Measurements from ENCODE around the gene NBR1. TPM values are rescaled to one million over a fixed set of nuclear protein-coding genes. Genes with fewer than 3 reads are reported as not detected.
"Not testable (repeated sequence)": the region's sequence is repeated elsewhere in the genome, so short reads cannot be mapped to it uniquely, and the experiment has no call there.

The NBR1 gene
- total and polyA plus RNA-seq, 12 donors = 28.5 to 120 (median 103) TPM

- WGBS, 2 donors = 92 to 97% methylated on average over 7 of the region's 7 CpGs
- DNase-seq (no peak), ATAC-seq (no peak)
- peaks cover 0 to 5% (median 0%) of the 10 kb centered on the region in 9 donors for H3K4me1 ChIP-seq
- no peaks in the 10 kb centered on the region for H3K27me3 ChIP-seq
- peaks cover 0 to 66% (median 0%) of the 10 kb centered on the region in 9 donors for H3K36me3 ChIP-seq
- intact Hi-C loops (cut with DNase I) = no loop called here
- no peak for TF ChIP-seq CTCF (IDR thresholded peaks at IDR 0.05)
- H3K9me3 ChIP-seq = no peaks in the 10 kb centered on the region
- no peak overlapping the region for H3K27ac ChIP-seq
- H3K4me3 ChIP-seq = no peak overlapping the region
These were observed 53.2 kb downstream of the NBR1 start for GRCh38 chr17:43224146-43224705.

DNA sequence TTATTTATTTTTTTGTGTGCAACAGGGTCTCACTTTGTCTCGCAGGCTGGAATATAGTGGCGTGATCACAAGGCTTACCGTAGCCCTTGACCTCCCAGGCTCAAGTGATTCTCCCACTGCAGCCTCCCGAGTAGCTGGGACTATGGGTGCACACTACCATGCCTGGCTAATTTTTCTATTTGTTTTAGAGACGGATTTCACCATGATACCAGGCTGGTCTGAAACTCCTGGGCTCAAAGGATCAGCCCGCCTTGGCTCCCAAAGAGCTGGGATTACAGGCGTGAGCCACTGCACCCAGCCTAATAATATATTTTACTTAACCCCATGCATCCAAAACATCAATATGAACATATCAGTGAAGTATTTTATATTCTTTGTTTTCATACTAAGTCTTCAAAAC lies 55.4 kb downstream of the NBR1 start:
- H3K4me1 ChIP-seq = no peaks in the 10 kb centered on the region
- H3K9me3 ChIP-seq = no peaks in the 10 kb centered on the region
- no peak overlapping the region for H3K4me3 ChIP-seq
- ATAC-seq = no peak
- intact Hi-C loops (cut with DNase I) = no loop called here
- no peak for TF ChIP-seq CTCF (IDR thresholded peaks at IDR 0.05)
- H3K36me3 ChIP-seq = peaks cover 0 to 53% (median 0%) of the 10 kb centered on the region in 9 donors
- H3K27me3 ChIP-seq = no peaks in the 10 kb centered on the region
- DNase-seq = no peak
- 93 to 94% methylated on average over 7 of the region's 7 CpGs for WGBS, 2 donors
- H3K27ac ChIP-seq = no peak overlapping the region

- ATAC-seq = peak in 3 of 8 donors; percentile 31 to 78 (median 34)
- WGBS, 2 donors = no CpG with 5 or more reads among the region's 7 CpGs
- intact Hi-C loops (cut with DNase I) = not testable (repeated sequence)
These were observed 57.2 kb downstream of the NBR1 start, which contains the start of gene CCDC200 for GRCh38 chr17:43228020-43228782. CCDC200 (minus strand) TSS chr17:43228623; CDS start chr17:43228554, 69 bp downstream.

DNA sequence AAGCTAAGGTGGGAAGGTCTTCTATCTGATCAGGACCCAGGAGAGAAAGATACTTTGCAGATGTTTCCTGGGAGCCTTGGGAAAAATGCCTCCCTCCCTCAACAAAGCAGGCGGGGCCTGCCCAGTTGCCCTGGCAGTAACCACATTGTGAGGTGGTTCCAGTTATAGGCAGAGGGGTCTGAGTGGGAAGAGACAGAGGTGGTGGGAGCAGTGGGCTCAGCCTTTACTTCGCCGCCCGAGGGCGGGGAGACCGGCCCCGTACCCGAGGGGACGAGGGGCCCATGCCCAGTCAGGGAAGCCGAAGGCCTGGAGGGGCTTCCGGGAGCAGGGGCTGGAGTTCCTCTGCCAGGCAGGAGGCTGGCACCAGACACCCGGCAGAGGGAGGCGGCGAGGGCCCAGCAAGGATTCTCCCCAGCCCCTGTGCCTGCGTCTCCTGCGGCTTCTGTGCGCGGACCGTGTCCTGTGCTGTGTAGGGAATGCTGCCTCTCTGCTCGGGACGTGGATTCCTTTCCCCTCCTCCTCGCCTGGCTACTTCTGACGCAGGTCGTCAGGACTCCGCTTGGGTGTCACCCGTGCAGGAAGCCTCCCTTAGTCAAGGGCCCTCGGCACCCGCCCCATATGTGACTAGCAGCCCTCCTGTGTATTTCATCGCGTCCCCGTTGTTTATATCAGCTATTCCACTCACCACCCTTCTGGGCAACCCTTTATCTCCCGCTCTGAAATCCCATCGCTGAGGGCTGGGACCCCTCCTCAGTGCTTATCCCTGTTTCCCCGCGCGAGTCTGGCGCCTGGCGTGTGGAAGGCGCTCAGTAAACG lies 60.4 kb downstream of the NBR1 start:
- WGBS, 2 donors = 55 to 76% methylated on average over 15 to 18 of the region's 40 CpGs
- H3K27me3 ChIP-seq; DNase-seq; intact Hi-C loops (cut with DNase I); H3K9me3 ChIP-seq; H3K4me1 ChIP-seq; H3K36me3 ChIP-seq: not testable (repeated sequence)
- H3K27ac ChIP-seq = peak overlapping the region in 2 of 10 donors; percentile 57 to 66
- ATAC-seq = peak in 6 of 8 donors; percentile 47 to 69 (median 57)
- H3K4me3 ChIP-seq = peak overlapping the region in 5 of 10 donors; percentile 7 to 39 (median 13)

More at GRCh38 chr17:43228020-43228782, 57.2 kb downstream of the NBR1 start, which contains the start of gene CCDC200:
- peaks cover 0 to 35% (median 0%) of the 10 kb centered on the region in 9 donors for H3K36me3 ChIP-seq
- not testable (repeated sequence) for DNase-seq, H3K4me3 ChIP-seq, H3K27ac ChIP-seq, H3K9me3 ChIP-seq, H3K27me3 ChIP-seq, H3K4me1 ChIP-seq

DNA sequence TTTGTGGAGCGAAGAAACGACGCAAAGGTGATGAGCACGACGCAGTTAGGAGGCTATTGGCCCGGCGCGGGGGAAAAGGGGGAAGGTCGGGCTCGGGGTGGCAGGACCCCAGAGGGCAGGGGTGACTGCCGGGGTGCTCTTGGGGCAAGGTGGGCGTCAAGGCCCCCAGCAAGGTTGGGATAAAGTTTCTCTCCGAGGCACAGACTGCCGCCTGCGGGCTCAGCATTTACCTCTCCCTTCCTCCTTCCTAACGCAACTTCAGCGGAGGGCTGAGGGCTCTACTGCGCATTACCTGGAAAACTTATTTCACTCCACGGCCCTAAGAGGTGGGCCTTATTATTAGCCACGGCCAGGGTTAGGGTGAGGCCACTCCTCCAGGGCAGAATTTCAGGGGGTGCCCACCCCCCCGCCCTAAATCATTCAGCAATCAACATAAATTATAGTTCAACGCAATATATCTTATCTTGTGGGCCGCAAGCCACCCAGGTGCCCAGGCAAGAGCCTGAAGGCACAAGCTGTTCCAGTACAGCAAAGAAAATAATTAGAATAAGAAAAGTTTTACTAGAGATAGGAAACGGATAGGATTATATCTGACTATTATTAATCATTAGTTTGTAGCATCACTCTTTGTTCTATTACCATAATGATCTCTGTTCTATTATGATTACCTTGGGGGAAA lies 61.1 kb downstream of the NBR1 start:
- H3K9me3 ChIP-seq; H3K36me3 ChIP-seq; intact Hi-C loops (cut with DNase I); ATAC-seq; H3K4me1 ChIP-seq; H3K27me3 ChIP-seq: not testable (repeated sequence)
- peak overlapping the region in 2 of 10 donors; percentile 57 to 66 for H3K27ac ChIP-seq
- peak overlapping the region in 5 of 10 donors; percentile 7 to 39 (median 13) for H3K4me3 ChIP-seq
- DNase-seq = peak; percentile 31 to 53
- WGBS, 2 donors = 74 to 80% methylated on average over 16 of the region's 24 CpGs

GRCh38 chr17:43233263-43233662 lies 62.2 kb downstream of the NBR1 start:
- intact Hi-C loops (cut with DNase I); H3K27me3 ChIP-seq; DNase-seq; H3K27ac ChIP-seq; H3K9me3 ChIP-seq; H3K4me1 ChIP-seq; H3K4me3 ChIP-seq; H3K36me3 ChIP-seq; ATAC-seq: not testable (repeated sequence)
- 0% methylated on average over 1 of the region's 15 CpGs; no CpG with 5 or more reads in 1 of the 2 donors for WGBS, 2 donors

GRCh38 chr17:43233877-43234276 lies 62.9 kb downstream of the NBR1 start, which contains the start of gene RNU2-1:
RNU2-1 (minus strand) TSS chr17:43233977.
- no CpG with 5 or more reads among the region's 31 CpGs for WGBS, 2 donors
- DNase-seq; H3K27me3 ChIP-seq; H3K36me3 ChIP-seq; H3K9me3 ChIP-seq; H3K27ac ChIP-seq; H3K4me3 ChIP-seq; intact Hi-C loops (cut with DNase I); ATAC-seq; H3K4me1 ChIP-seq: not testable (repeated sequence)

- H3K4me3 ChIP-seq; ATAC-seq; H3K36me3 ChIP-seq; H3K27me3 ChIP-seq; H3K27ac ChIP-seq; H3K9me3 ChIP-seq; DNase-seq; H3K4me1 ChIP-seq; intact Hi-C loops (cut with DNase I): not testable (repeated sequence)
- 0% methylated on average over 1 of the region's 26 CpGs; no CpG with 5 or more reads in 1 of the 2 donors for WGBS, 2 donors
These were observed 68.6 kb downstream of the NBR1 start for GRCh38 chr17:43239597-43239996.

Data from heart right ventricle (tissue), 16 donors.